ENCODE results near the gene FASTK.
A peak's percentile ranks its signal among the peaks of the same experiment; 100 is the strongest.
"Not testable (repeated sequence)": the region's sequence is repeated elsewhere in the genome, so short reads cannot be mapped to it uniquely, and the experiment has no call there.

The FASTK gene

GRCh38 chr7:151034312-151035025, 46.1 kb downstream of the FASTK start:
- DNase-seq (ENCODE audit: extremely low spot score, insufficient read length, low read depth) (no peak), FAIRE-seq (no peak)

- FAIRE-seq, result no peak
Measured at GRCh38 chr7:151033864-151034249, 46.8 kb downstream of the FASTK start.

GRCh38 chr7:151032936-151033863, 47.4 kb downstream of the FASTK start:
- FAIRE-seq (no peak), DNase-seq (ENCODE audit: extremely low spot score, insufficient read length, low read depth) (no peak)

More at GRCh38 chr7:151033864-151034249, 46.8 kb downstream of the FASTK start:
- DNase-seq (ENCODE audit: extremely low spot score, insufficient read length, low read depth), result no peak

GRCh38 chr7:151031011-151031410, 49.6 kb downstream of the FASTK start:
- FAIRE-seq, result no peak
- no peak for DNase-seq (ENCODE audit: extremely low spot score, insufficient read length, low read depth)

- FAIRE-seq (no peak), DNase-seq (ENCODE audit: extremely low spot score, insufficient read length, low read depth) (no peak)
Measured at GRCh38 chr7:151028948-151029501, 51.6 kb downstream of the FASTK start.

GRCh38 chr7:151028131-151028947, 52.3 kb downstream of the FASTK start, which contains the start of gene ABCB8:
Gene ABCB8 (plus strand): TSS chr7:151028450. CDS start chr7:151028516, 66 bp downstream.
- peak; percentile 93 for FAIRE-seq
- peak; percentile 99 for DNase-seq (ENCODE audit: extremely low spot score, insufficient read length, low read depth)

GRCh38 chr7:151027728-151028130, 52.9 kb downstream of the FASTK start:
- not testable (repeated sequence) for DNase-seq (ENCODE audit: extremely low spot score, insufficient read length, low read depth); FAIRE-seq

GRCh38 chr7:151026771-151027727, 53.6 kb downstream of the FASTK start:
- DNase-seq (ENCODE audit: extremely low spot score, insufficient read length, low read depth); FAIRE-seq: not testable (repeated sequence)
